Measurements from ENCODE around the gene WIPF1.
A peak's percentile ranks its signal among the peaks of the same experiment; 100 is the strongest.

WIPF1 gene

DNA sequence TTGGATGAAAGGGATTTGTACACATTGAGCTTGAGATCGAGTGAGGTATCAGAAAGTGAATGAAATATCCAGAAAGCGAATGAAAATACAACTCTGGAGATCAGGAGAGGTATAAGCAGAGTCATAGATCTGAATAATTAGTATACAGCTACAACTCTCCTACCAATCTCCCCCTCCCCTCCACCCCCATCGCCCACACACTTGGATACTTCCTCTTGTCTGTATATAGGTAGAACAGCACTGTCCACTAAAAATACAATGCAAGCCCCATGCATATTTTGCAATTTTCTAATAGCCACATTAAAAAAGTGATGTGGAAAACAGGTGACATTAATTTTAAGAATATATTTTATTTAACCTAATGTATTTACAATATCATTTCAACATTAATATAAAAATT is 23.7 kb upstream of the WIPF1 start:
- Histone ChIP-seq H3K79me1 (replicated peaks; ENCODE audit: low read length, poor library complexity, severe bottlenecking) (peaks cover 20% of the 10 kb centered on the region), H3K14ac (ENCODE audit: low read length in 2 of 2) (no peak overlapping the region), H3K27ac (ENCODE audit: low read length, poor library complexity, severe bottlenecking) (no peak overlapping the region), H2BK12ac (ENCODE audit: low read length in 2 of 2) (no peak overlapping the region), H3K9ac (ENCODE audit: low read length) (no peak overlapping the region), H3K4me1 (ENCODE audit: control insufficient read depth, insufficient read depth, low read depth, low read length) (peaks cover 12% of the 10 kb centered on the region), H3K18ac (ENCODE audit: low read depth in 1 of 2, low read length in 2 of 2) (no peak overlapping the region), H3K27me3 (ENCODE audit: control insufficient read depth in 1 of 2, insufficient read depth in 1 of 2, low read length in 2 of 2) (no peaks in the 10 kb centered on the region), H2BK5ac (ENCODE audit: low read depth, low read length, poor library complexity, severe bottlenecking) (no peak overlapping the region), H3K36me3 (ENCODE audit: control insufficient read depth in 1 of 2, insufficient read depth in 2 of 2, low read depth in 1 of 2, low read length in 2 of 2) (peaks cover 0 to 27% of the 10 kb centered on the region in 2 experiments), H4K8ac (ENCODE audit: low read length) (no peak overlapping the region), H3K4ac (ENCODE audit: low read depth in 1 of 2, low read length in 2 of 2) (no peak overlapping the region), H2AFZ (ENCODE audit: low read depth, low read length) (no peak overlapping the region), H2AK5ac (ENCODE audit: low read length, severe bottlenecking) (no peak overlapping the region), H2BK15ac (ENCODE audit: low read depth, poor library complexity, severe bottlenecking) (no peak overlapping the region), H4K91ac (ENCODE audit: low read length) (no peak overlapping the region), H2BK120ac (ENCODE audit: low read depth, low read length) (no peak overlapping the region), H3K4me3 (ENCODE audit: insufficient read depth in 1 of 2, low read depth in 1 of 2, low read length in 2 of 2) (no peak overlapping the region), H3K9me3 (ENCODE audit: control insufficient read depth, low read length) (no peaks in the 10 kb centered on the region), H3K4me2 (ENCODE audit: low read length, poor library complexity, severe bottlenecking) (no peak overlapping the region), H3K23ac (ENCODE audit: low read length in 2 of 2) (no peak overlapping the region)
- DNase-seq, result no peak
- 100% methylated on average over 2 of the region's 3 CpGs for WGBS

DNA sequence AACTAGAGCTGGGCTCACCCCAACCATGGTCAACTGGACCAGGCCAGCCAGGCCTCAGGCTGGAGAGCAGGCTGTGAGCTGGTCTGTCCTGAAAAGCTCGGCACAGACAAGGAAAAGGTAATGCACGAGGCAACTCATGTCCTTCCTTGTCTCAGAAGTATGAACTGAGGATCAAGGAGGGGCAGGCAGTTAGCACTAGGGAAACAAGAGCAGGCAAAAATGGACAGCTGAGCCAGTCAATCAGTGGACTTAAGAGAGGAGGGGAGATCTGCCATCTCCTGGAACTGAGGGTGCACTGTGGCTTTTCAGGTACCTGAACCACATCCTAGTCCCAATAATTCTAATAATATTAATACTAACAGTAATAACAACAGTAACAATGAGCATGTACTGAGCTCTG is 20.6 kb upstream of the WIPF1 start:
- H2BK15ac ChIP-seq (ENCODE audit: low read depth, poor library complexity, severe bottlenecking), result no peak overlapping the region
- DNase-seq, result no peak
- peak overlapping the region; percentile 58 for H4K91ac ChIP-seq (ENCODE audit: low read length)
- no peak overlapping the region for H3K4me3 ChIP-seq (ENCODE audit: insufficient read depth in 1 of 2, low read depth in 1 of 2, low read length in 2 of 2)
- no peak overlapping the region for H2AK5ac ChIP-seq (ENCODE audit: low read length, severe bottlenecking)
- H3K4me1 ChIP-seq (ENCODE audit: control insufficient read depth, insufficient read depth, low read depth, low read length), result peaks cover 5% of the 10 kb centered on the region
- H2BK5ac ChIP-seq (ENCODE audit: low read depth, low read length, poor library complexity, severe bottlenecking), result no peak overlapping the region
- H3K36me3 ChIP-seq (ENCODE audit: control insufficient read depth in 1 of 2, insufficient read depth in 2 of 2, low read depth in 1 of 2, low read length in 2 of 2), result peaks cover 0 to 8% of the 10 kb centered on the region in 2 experiments
- no peak overlapping the region for H4K8ac ChIP-seq (ENCODE audit: low read length)
- H3K4ac ChIP-seq (ENCODE audit: low read depth in 1 of 2, low read length in 2 of 2), result no peak overlapping the region
- H3K27ac ChIP-seq (ENCODE audit: low read length, poor library complexity, severe bottlenecking), result no peak overlapping the region
- 96% methylated on average over 2 of the region's 2 CpGs for WGBS
- no peak overlapping the region for H3K14ac ChIP-seq (ENCODE audit: low read length in 2 of 2)
- no peaks in the 10 kb centered on the region for H3K27me3 ChIP-seq (ENCODE audit: control insufficient read depth in 1 of 2, insufficient read depth in 1 of 2, low read length in 2 of 2)
- H3K4me2 ChIP-seq (ENCODE audit: low read length, poor library complexity, severe bottlenecking), result no peak overlapping the region
- no peak overlapping the region for H2BK120ac ChIP-seq (ENCODE audit: low read depth, low read length)
- no peak overlapping the region for H2BK12ac ChIP-seq (ENCODE audit: low read length in 2 of 2)
- H3K23ac ChIP-seq (ENCODE audit: low read length in 2 of 2), result no peak overlapping the region
- peaks cover 19% of the 10 kb centered on the region for H3K79me1 ChIP-seq (replicated peaks; ENCODE audit: low read length, poor library complexity, severe bottlenecking)
- no peak overlapping the region for H3K9ac ChIP-seq (ENCODE audit: low read length)
- no peak overlapping the region for H3K18ac ChIP-seq (ENCODE audit: low read depth in 1 of 2, low read length in 2 of 2)
- no peaks in the 10 kb centered on the region for H3K9me3 ChIP-seq (ENCODE audit: control insufficient read depth, low read length)
- no peak overlapping the region for H2AFZ ChIP-seq (ENCODE audit: low read depth, low read length)

DNA sequence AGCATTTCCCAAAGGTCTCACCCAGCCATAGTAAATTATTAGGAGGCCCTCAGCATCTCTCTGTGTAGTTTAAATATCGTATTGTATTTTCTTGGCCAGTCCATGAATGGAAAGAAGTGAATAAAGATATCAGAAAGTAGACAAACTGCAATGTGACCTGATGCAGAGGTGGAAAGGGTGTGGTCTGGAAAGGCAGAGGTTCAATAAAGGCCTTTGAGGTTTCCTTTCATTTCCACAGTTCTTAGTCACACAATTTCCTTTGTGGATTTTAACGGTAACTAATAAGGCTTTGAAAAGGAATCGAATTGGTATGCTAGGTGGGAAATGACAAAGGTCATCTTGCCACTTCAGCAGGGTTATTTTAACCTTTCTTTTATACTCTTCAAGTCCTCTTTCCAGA is 20.1 kb upstream of the WIPF1 start:
- no peak overlapping the region for H3K27ac ChIP-seq (ENCODE audit: low read length, poor library complexity, severe bottlenecking)
- no peak overlapping the region for H2BK120ac ChIP-seq (ENCODE audit: low read depth, low read length)
- H4K91ac ChIP-seq (ENCODE audit: low read length), result no peak overlapping the region
- H3K36me3 ChIP-seq (ENCODE audit: control insufficient read depth in 1 of 2, insufficient read depth in 2 of 2, low read depth in 1 of 2, low read length in 2 of 2), result peaks cover 0 to 10% of the 10 kb centered on the region in 2 experiments
- H3K9ac ChIP-seq (ENCODE audit: low read length), result no peak overlapping the region
- H3K9me3 ChIP-seq (ENCODE audit: control insufficient read depth, low read length), result no peaks in the 10 kb centered on the region
- WGBS, result 94% methylated on average over 2 of the region's 3 CpGs
- H3K4me3 ChIP-seq (ENCODE audit: insufficient read depth in 1 of 2, low read depth in 1 of 2, low read length in 2 of 2), result no peak overlapping the region
- no peak overlapping the region for H2AK5ac ChIP-seq (ENCODE audit: low read length, severe bottlenecking)
- no peak overlapping the region for H3K4me2 ChIP-seq (ENCODE audit: low read length, poor library complexity, severe bottlenecking)
- no peak for DNase-seq
- H3K23ac ChIP-seq (ENCODE audit: low read length in 2 of 2), result no peak overlapping the region
- no peak overlapping the region for H2AFZ ChIP-seq (ENCODE audit: low read depth, low read length)
- H2BK15ac ChIP-seq (ENCODE audit: low read depth, poor library complexity, severe bottlenecking), result no peak overlapping the region
- no peak overlapping the region for H3K14ac ChIP-seq (ENCODE audit: low read length in 2 of 2)
- H3K18ac ChIP-seq (ENCODE audit: low read depth in 1 of 2, low read length in 2 of 2), result no peak overlapping the region
- no peaks in the 10 kb centered on the region for H3K27me3 ChIP-seq (ENCODE audit: control insufficient read depth in 1 of 2, insufficient read depth in 1 of 2, low read length in 2 of 2)
- no peak overlapping the region for H2BK12ac ChIP-seq (ENCODE audit: low read length in 2 of 2)
- no peak overlapping the region for H4K8ac ChIP-seq (ENCODE audit: low read length)
- peaks cover 20% of the 10 kb centered on the region for H3K79me1 ChIP-seq (replicated peaks; ENCODE audit: low read length, poor library complexity, severe bottlenecking)
- H3K4ac ChIP-seq (ENCODE audit: low read depth in 1 of 2, low read length in 2 of 2), result no peak overlapping the region
- no peak overlapping the region for H2BK5ac ChIP-seq (ENCODE audit: low read depth, low read length, poor library complexity, severe bottlenecking)
- peaks cover 3% of the 10 kb centered on the region for H3K4me1 ChIP-seq (ENCODE audit: control insufficient read depth, insufficient read depth, low read depth, low read length)

DNA sequence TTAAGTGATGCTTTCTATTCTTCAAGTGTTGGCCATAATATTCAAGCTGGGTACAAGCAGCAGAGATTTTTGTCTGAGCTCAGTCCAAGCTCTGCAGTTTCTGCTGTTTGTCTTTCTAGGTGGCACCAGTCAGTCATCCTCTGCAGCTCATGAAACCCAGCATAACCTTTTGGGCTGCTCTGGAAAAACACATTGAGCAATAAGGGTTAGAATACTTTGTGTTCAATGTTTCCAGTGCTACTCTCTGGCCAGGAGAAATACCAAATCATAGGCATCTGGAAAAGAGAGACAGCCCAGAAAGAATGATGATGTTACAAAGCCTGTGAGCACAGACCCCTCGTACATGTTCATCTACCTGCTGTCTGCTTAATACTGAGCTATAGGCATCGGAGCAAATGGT is 19.5 kb upstream of the WIPF1 start:
- Histone ChIP-seq H3K79me1 (replicated peaks; ENCODE audit: low read length, poor library complexity, severe bottlenecking) (peaks cover 19% of the 10 kb centered on the region), H3K23ac (ENCODE audit: low read length in 2 of 2) (no peak overlapping the region), H3K27ac (ENCODE audit: low read length, poor library complexity, severe bottlenecking) (no peak overlapping the region), H3K18ac (ENCODE audit: low read depth in 1 of 2, low read length in 2 of 2) (no peak overlapping the region), H2AK5ac (ENCODE audit: low read length, severe bottlenecking) (no peak overlapping the region), H4K91ac (ENCODE audit: low read length) (no peak overlapping the region), H3K4me3 (ENCODE audit: insufficient read depth in 1 of 2, low read depth in 1 of 2, low read length in 2 of 2) (no peak overlapping the region), H3K14ac (ENCODE audit: low read length in 2 of 2) (no peak overlapping the region), H4K8ac (ENCODE audit: low read length) (no peak overlapping the region), H3K27me3 (ENCODE audit: control insufficient read depth in 1 of 2, insufficient read depth in 1 of 2, low read length in 2 of 2) (no peaks in the 10 kb centered on the region), H3K4me1 (ENCODE audit: control insufficient read depth, insufficient read depth, low read depth, low read length) (peaks cover 2% of the 10 kb centered on the region), H2BK15ac (ENCODE audit: low read depth, poor library complexity, severe bottlenecking) (no peak overlapping the region), H2BK120ac (ENCODE audit: low read depth, low read length) (no peak overlapping the region), H3K9me3 (ENCODE audit: control insufficient read depth, low read length) (no peaks in the 10 kb centered on the region), H3K9ac (ENCODE audit: low read length) (no peak overlapping the region), H3K4ac (ENCODE audit: low read depth in 1 of 2, low read length in 2 of 2) (no peak overlapping the region), H2BK12ac (ENCODE audit: low read length in 2 of 2) (no peak overlapping the region), H2AFZ (ENCODE audit: low read depth, low read length) (no peak overlapping the region), H2BK5ac (ENCODE audit: low read depth, low read length, poor library complexity, severe bottlenecking) (no peak overlapping the region), H3K36me3 (ENCODE audit: control insufficient read depth in 1 of 2, insufficient read depth in 2 of 2, low read depth in 1 of 2, low read length in 2 of 2) (peaks cover 0 to 10% of the 10 kb centered on the region in 2 experiments), H3K4me2 (ENCODE audit: low read length, poor library complexity, severe bottlenecking) (no peak overlapping the region)
- WGBS, result 100% methylated on average over 2 of the region's 2 CpGs
- DNase-seq, result no peak
